Mammary epithelial cell (primary cell): ENCODE results near the gene CCIN.

Experiments used
- CTCF ChIP-seq, 2 donors: IDR thresholded peaks in 1 of 2; conservative IDR thresholded peaks in 1 of 2; 2 replicates each; pipeline ENCODE4 v1.5.1; 2011 to 2012; ENCODE audit warnings: inconsistent platforms in 2 of 2, low read length in 2 of 2, mild to moderate bottlenecking in 2 of 2, control low read depth in 1 of 2, low read depth in 1 of 2; ENCODE audit not compliant: insufficient read depth in 1 of 2; ENCODE audit errors: extremely low read depth in 1 of 2
- EZH2 ChIP-seq: IDR thresholded peaks from 2 replicates; pipeline ENCODE4 v1.6.1; 2012; ENCODE audit warnings: low read length, inconsistent platforms, borderline replicate concordance

GRCh38 chr9:36213387-36213786, 44.2 kb downstream of the CCIN start:
- TF ChIP-seq CTCF (conservative IDR thresholded peaks at IDR 0.05 in 1 of 2, IDR thresholded peaks at IDR 0.05 in 1 of 2; ENCODE audit: extremely low read depth in 1 of 2, insufficient read depth in 1 of 2, low read depth in 1 of 2, low read length in 2 of 2) (no peak), EZH2 (no peak)
